Heart left ventricle (tissue), 16 donors: ENCODE data around the gene ZPBP. TPM values are rescaled to one million over a fixed set of nuclear protein-coding genes. Genes with fewer than 3 reads are reported as not detected.

Experiments used
- ATAC-seq, 4 donors: fragments of 200-7000 bp; cut with Tn5 transposase; one replicate each; pipeline ENCODE4 v1.9.1; 2020 to 2022; ENCODE audit warnings: moderate library complexity in 4 of 4, mild to moderate bottlenecking in 3 of 4, moderate number of reproducible peaks in 1 of 4
- DNase-seq, 5 donors: peaks; one replicate each; pipeline ENCODE4 v3.0.0-alpha.2; 2020
- H3K27ac ChIP-seq, 12 donors: fragments of 200-600 bp; sonication (generic) in 4 of 12; one replicate each; pipeline versions ENCODE4 v1.5.0 to v1.8.0; 2016 to 2022; ENCODE audit warnings: mild to moderate bottlenecking in 2 of 12
- H3K27me3 ChIP-seq, 9 donors: fragments of 200-600 bp; sonication (generic) in 2 of 9; one replicate each; pipeline versions ENCODE4 v1.5.1 to v1.8.0; 2016 to 2022; ENCODE audit warnings: mild to moderate bottlenecking in 3 of 9
- H3K36me3 ChIP-seq, 9 donors: fragments of 200-600 bp; sonication (generic) in 2 of 9; one replicate each; pipeline versions ENCODE4 v1.5.0 to v1.8.0; 2018 to 2022; ENCODE audit warnings: mild to moderate bottlenecking in 2 of 9
- H3K4me1 ChIP-seq, 12 donors: fragments of 200-600 bp; sonication (generic) in 4 of 12; one replicate each; pipeline versions ENCODE4 v1.5.0 to v1.8.0; 2016 to 2022; ENCODE audit warnings: mild to moderate bottlenecking in 3 of 12
- H3K4me3 ChIP-seq, 12 donors: fragments of 200-600 bp; sonication (generic) in 4 of 12; one replicate each; pipeline versions ENCODE4 v1.5.0 to v1.8.0; 2017 to 2022; ENCODE audit warnings: mild to moderate bottlenecking in 9 of 12, moderate library complexity in 4 of 12
- H3K9me3 ChIP-seq, 12 donors: fragments of 200-600 bp; sonication (generic) in 4 of 12; one replicate each; pipeline versions ENCODE4 v1.5.0 to v1.8.0; 2016 to 2022; ENCODE audit warnings: mild to moderate bottlenecking in 1 of 12
- POLR2A ChIP-seq, 2 donors: fragments of 450-650 bp; IDR thresholded peaks; one replicate each; pipeline ENCODE4 v1.6.1; 2017; ENCODE audit warnings: antibody characterized with exemption in 2 of 2, mild to moderate bottlenecking in 2 of 2, moderate library complexity in 2 of 2
- WGBS, 4 donors: extraction: QIAGEN DNeasy Blood & Tissue Kit in 2 of 4; methylation state at CpG; one replicate each; pipeline versions ENCODE4 v1.1.5 to v1.1.7; 2013 to 2018; 5-methylcytosine and 5-hydroxymethylcytosine counted together
- intact Hi-C, 10 donors: fragments of 100-400 bp; cut with DNase I; formaldehyde crosslinking; loops; one replicate each; pipeline versions ENCODE4 v1.11.1 to v1.14.2; 2022
- polyA plus RNA-seq, 2 donors: library from polyadenylated mRNA; stranded (reverse); fragments of 200-250 nt; gene quantifications; one replicate each; pipeline ENCODE4 v1.2.3, GENCODE V29; 2013
- total RNA-seq, 9 donors: library from RNA; depleted of rRNA in 2 of 9; stranded (reverse); fragments of >200 nt in 2 of 9; fragmentation: NEBNext Ultra II Directional in 3 of 9; extraction: Animal tissue kit (Norgen Biotek cat#: 25700) in 3 of 9; gene quantifications; one replicate each; pipeline versions ENCODE4 v1.1.0 to v1.2.4, GENCODE V29; 2016 to 2023
- TF ChIP-seq, protein P1 (sequence below), 12 donors: fragments of 200-600 bp; sonication (generic) in 4 of 12; IDR thresholded peaks; one replicate each; pipeline versions ENCODE4 v1.5.0 to v1.8.0; 2018 to 2022; ENCODE audit warnings: antibody characterized with exemption in 12 of 12, mild to moderate bottlenecking in 5 of 12
- donor health status: ischemic (EF 13 %, LVEDD 7.1; RV severe dilation, severe dysfunction).
- donor health status: healthy with polysubstance abuse.
- donor health status: DM: no; HTN: yes; CAD: no.
- donor health status: DM: no; HTN: no; CAD: no.
- donor health status: ischemic (EF 25% LVEDD 6.9; RV normal size, moderate dysfunction).
- donor health status: ischemic (EF 25% LVEDD 5.7; RV mildly dilated, moderate dysfunction).
- donor health status: healthy.
- donor health status: DM: yes; HTN: yes; CAD: no.
- donor health status: ischemic (EF 35%, LVEDD 5.7; RV mildly dilated, moderate dysfunction).
- donor health status: nonischemic (EF 11% LVEDD 7.7; RV severe dilation, severe dysfunction).
- donor health status: DM: yes; HTN: yes; CAD: no.
- donor health status: PGD.
- donor health status: ischemic (EF 29% LVEDD 5.4; RV normal size, mild dysfunction).
- donor health status: nonischemic (EF 23%, LVEDD 6.1; RV moderate dilation, normal function).

The ZPBP gene
- total and polyA plus RNA-seq, 11 donors: not detected

GRCh38 chr7:50141131-50141530 lies 48.1 kb upstream of the ZPBP start:
- DNase-seq (no peak), ATAC-seq (no peak)
- WGBS, 4 donors: 65 to 77% (median 72%) methylated on average over 5 of the region's 5 CpGs
- H3K4me1 ChIP-seq: peaks cover 0 to 4% (median 0%) of the 10 kb centered on the region in 12 donors
- no peak overlapping the region for H3K27ac ChIP-seq
- no peaks in the 10 kb centered on the region for H3K9me3 ChIP-seq
- intact Hi-C loops: loop anchor here in 9 of 10 donors (5.0 to 10.0 kb wide), 7 partner anchors 274 to 1024 kb away; no protein-coding TSS in a partner anchor
- no peak overlapping the region for H3K4me3 ChIP-seq
- H3K36me3 ChIP-seq: no peaks in the 10 kb centered on the region
- TF ChIP-seq, protein P1, sequence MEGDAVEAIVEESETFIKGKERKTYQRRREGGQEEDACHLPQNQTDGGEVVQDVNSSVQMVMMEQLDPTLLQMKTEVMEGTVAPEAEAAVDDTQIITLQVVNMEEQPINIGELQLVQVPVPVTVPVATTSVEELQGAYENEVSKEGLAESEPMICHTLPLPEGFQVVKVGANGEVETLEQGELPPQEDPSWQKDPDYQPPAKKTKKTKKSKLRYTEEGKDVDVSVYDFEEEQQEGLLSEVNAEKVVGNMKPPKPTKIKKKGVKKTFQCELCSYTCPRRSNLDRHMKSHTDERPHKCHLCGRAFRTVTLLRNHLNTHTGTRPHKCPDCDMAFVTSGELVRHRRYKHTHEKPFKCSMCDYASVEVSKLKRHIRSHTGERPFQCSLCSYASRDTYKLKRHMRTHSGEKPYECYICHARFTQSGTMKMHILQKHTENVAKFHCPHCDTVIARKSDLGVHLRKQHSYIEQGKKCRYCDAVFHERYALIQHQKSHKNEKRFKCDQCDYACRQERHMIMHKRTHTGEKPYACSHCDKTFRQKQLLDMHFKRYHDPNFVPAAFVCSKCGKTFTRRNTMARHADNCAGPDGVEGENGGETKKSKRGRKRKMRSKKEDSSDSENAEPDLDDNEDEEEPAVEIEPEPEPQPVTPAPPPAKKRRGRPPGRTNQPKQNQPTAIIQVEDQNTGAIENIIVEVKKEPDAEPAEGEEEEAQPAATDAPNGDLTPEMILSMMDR (IDR thresholded peaks at IDR 0.05): no peak
- no peak for TF ChIP-seq POLR2A (IDR thresholded peaks at IDR 0.05)
- peaks cover 0 to 6% (median 0%) of the 10 kb centered on the region in 9 donors for H3K27me3 ChIP-seq

DNA sequence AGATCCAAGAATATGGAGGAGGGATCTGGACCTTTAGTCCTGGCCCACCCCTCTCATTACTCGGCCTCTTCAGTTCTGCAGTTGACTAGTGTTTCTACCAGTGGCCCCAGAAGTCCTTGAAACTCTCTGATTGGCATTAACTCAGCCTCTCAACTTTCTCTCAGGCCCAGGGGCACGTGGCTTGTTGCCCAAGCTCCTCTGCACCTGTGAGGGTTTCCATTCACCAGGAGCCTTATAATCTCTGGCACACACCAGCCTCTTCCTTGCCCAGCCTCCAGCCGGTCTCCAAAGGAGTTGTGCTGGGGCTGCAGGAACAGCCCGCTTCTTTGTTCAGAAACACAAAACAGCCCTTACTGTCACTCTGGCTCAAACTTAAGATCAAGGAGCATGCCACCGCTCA lies 47.6 kb upstream of the ZPBP start:
- H3K27ac ChIP-seq: no peak overlapping the region
- intact Hi-C loops: loop anchor here in 9 of 10 donors (5.0 to 10.0 kb wide), 7 partner anchors 274 to 1024 kb away; no protein-coding TSS in a partner anchor
- no peaks in the 10 kb centered on the region for H3K36me3 ChIP-seq
- ATAC-seq: no peak
- 70 to 75% (median 72%) methylated on average over 5 of the region's 5 CpGs for WGBS, 4 donors
- H3K4me3 ChIP-seq: no peak overlapping the region
- no peaks in the 10 kb centered on the region for H3K9me3 ChIP-seq
- no peak for TF ChIP-seq POLR2A (IDR thresholded peaks at IDR 0.05)
- TF ChIP-seq, protein P1 (IDR thresholded peaks at IDR 0.05): no peak
- peaks cover 0 to 6% (median 0%) of the 10 kb centered on the region in 9 donors for H3K27me3 ChIP-seq
- H3K4me1 ChIP-seq: peaks cover 0 to 4% (median 0%) of the 10 kb centered on the region in 12 donors
- no peak for DNase-seq

GRCh38 chr7:50138101-50138500 lies 45.1 kb upstream of the ZPBP start:
- no peak for DNase-seq
- 82 to 88% (median 84%) methylated on average over 1 of the region's 1 CpG for WGBS, 4 donors
- Histone ChIP-seq H3K27ac (no peak overlapping the region), H3K27me3 (peaks cover 0 to 5% (median 0%) of the 10 kb centered on the region in 9 donors), H3K9me3 (no peaks in the 10 kb centered on the region), H3K36me3 (no peaks in the 10 kb centered on the region), H3K4me3 (no peak overlapping the region), H3K4me1 (peaks cover 0 to 4% (median 0%) of the 10 kb centered on the region in 12 donors)
- intact Hi-C loops: no loop called here
- TF ChIP-seq POLR2A (IDR thresholded peaks at IDR 0.05): no peak
- TF ChIP-seq, protein P1 (IDR thresholded peaks at IDR 0.05): no peak
- ATAC-seq: no peak

- DNase-seq (no peak), ATAC-seq (no peak)
- 80 to 83% (median 82%) methylated on average over 1 of the region's 1 CpG for WGBS, 4 donors
- H3K27ac ChIP-seq: no peak overlapping the region
- no peaks in the 10 kb centered on the region for H3K36me3 ChIP-seq
- no peaks in the 10 kb centered on the region for H3K27me3 ChIP-seq
- TF ChIP-seq, protein P1 (IDR thresholded peaks at IDR 0.05): no peak
- TF ChIP-seq POLR2A (IDR thresholded peaks at IDR 0.05): no peak
- no peak overlapping the region for H3K4me3 ChIP-seq
- no peaks in the 10 kb centered on the region for H3K4me1 ChIP-seq
- intact Hi-C loops: no loop called here
- H3K9me3 ChIP-seq: peaks cover 0 to 8% (median 1%) of the 10 kb centered on the region in 12 donors
Observed at GRCh38 chr7:50125766-50126165, 32.7 kb upstream of the ZPBP start.
